HepG2 (cell line): ENCODE data around the gene MRFAP1L1. TPM values are rescaled to one million over a fixed set of nuclear protein-coding genes. Genes with fewer than 3 reads are reported as not detected.

ENCODE experiments used
- CENPBD1 ChIP-seq: sonication (generic); formaldehyde crosslinking; IDR thresholded peaks from 2 replicates; pipeline ENCODE4 v1.8.0; 2022; ENCODE audit warnings: missing genetic modification reagents, low read depth, mild to moderate bottlenecking, borderline replicate concordance
- ETV6 ChIP-seq: sonication (generic); formaldehyde crosslinking; conservative IDR thresholded peaks from 2 replicates; pipeline ENCODE4 v1.4.0; 2020; ENCODE audit warnings: missing genetic modification reagents
- HNF4G ChIP-seq, 2 experiments: sonication (generic) in 1 of 2; formaldehyde crosslinking in 1 of 2; IDR thresholded peaks; 2 replicates each; pipeline versions ENCODE4 v1.4.0 to v1.6.1; 2011 to 2020; ENCODE audit warnings: borderline replicate concordance in 2 of 2, low read depth in 2 of 2, mild to moderate bottlenecking in 2 of 2, low read length in 1 of 2, missing genetic modification reagents in 1 of 2, moderate library complexity in 1 of 2
- HNRNPK ChIP-seq: fragments of 200-400 bp; formaldehyde crosslinking; IDR thresholded peaks from 2 replicates; pipeline ENCODE4 v1.6.1; 2018; ENCODE audit warnings: low read length, low read depth, moderate library complexity, mild to moderate bottlenecking; ENCODE audit not compliant: poor library complexity, severe bottlenecking
- JUND ChIP-seq: sonication (generic); formaldehyde crosslinking; IDR thresholded peaks from 2 replicates; pipeline ENCODE4 v1.8.0; 2022; ENCODE audit warnings: mild to moderate bottlenecking, missing genetic modification reagents
- POGZ ChIP-seq: sonication (generic); formaldehyde crosslinking; IDR thresholded peaks from 2 replicates; pipeline ENCODE4 v1.4.0; 2020; ENCODE audit warnings: mild to moderate bottlenecking, missing genetic modification reagents
- SETDB1 ChIP-seq: sonication (generic); formaldehyde crosslinking; IDR thresholded peaks from 2 replicates; pipeline ENCODE4 v1.5.1; 2020; ENCODE audit warnings: missing genetic modification reagents, mild to moderate bottlenecking, borderline replicate concordance
- SOX13 ChIP-seq, 3 experiments: fragments of 450-650 bp in 1 of 3; sonication (generic) in 1 of 3; formaldehyde crosslinking in 1 of 3; IDR thresholded peaks in 2 of 3; conservative IDR thresholded peaks in 1 of 3; 2 replicates each; pipeline versions ENCODE4 v1.5.0 to v1.6.1; 2016 to 2020; ENCODE audit warnings: antibody characterized with exemption in 1 of 3, mild to moderate bottlenecking in 1 of 3, missing compliant biosample characterization in 1 of 3, missing genetic modification reagents in 1 of 3, moderate library complexity in 1 of 3
- SRY ChIP-seq: sonication (generic); formaldehyde crosslinking; IDR thresholded peaks from 2 replicates; pipeline ENCODE4 v1.8.0; 2022; ENCODE audit warnings: mild to moderate bottlenecking, missing genetic modification reagents
- TAF1 ChIP-seq: sonication (generic); formaldehyde crosslinking; IDR thresholded peaks from 2 replicates; pipeline ENCODE4 v1.4.0; 2020; ENCODE audit warnings: missing genetic modification reagents
- ZFP36L1 ChIP-seq: sonication (generic); formaldehyde crosslinking; IDR thresholded peaks from 2 replicates; pipeline ENCODE4 v1.8.0; 2022; ENCODE audit warnings: mild to moderate bottlenecking, missing genetic modification reagents, moderate library complexity
- ZFP41 ChIP-seq: sonication (generic); formaldehyde crosslinking; IDR thresholded peaks from 2 replicates; pipeline ENCODE4 v1.4.0; 2020; ENCODE audit warnings: mild to moderate bottlenecking, missing genetic modification reagents, borderline replicate concordance
- ZIK1 ChIP-seq: sonication (generic); formaldehyde crosslinking; IDR thresholded peaks from 2 replicates; pipeline ENCODE4 v1.5.0; 2020; ENCODE audit warnings: mild to moderate bottlenecking, low read depth, missing genetic modification reagents, borderline replicate concordance
- ZNF121 ChIP-seq: sonication (generic); formaldehyde crosslinking; IDR thresholded peaks from 2 replicates; pipeline ENCODE4 v1.5.0; 2020; ENCODE audit warnings: mild to moderate bottlenecking, missing genetic modification reagents
- ZNF234 ChIP-seq: sonication (generic); formaldehyde crosslinking; conservative IDR thresholded peaks from 2 replicates; pipeline ENCODE4 v1.5.1; 2020; ENCODE audit warnings: mild to moderate bottlenecking, missing genetic modification reagents
- ZNF296 ChIP-seq: sonication (generic); formaldehyde crosslinking; conservative IDR thresholded peaks from 2 replicates; pipeline ENCODE4 v1.5.0; 2020; ENCODE audit warnings: mild to moderate bottlenecking, missing genetic modification reagents
- ZNF776 ChIP-seq: sonication (generic); formaldehyde crosslinking; IDR thresholded peaks from 2 replicates; pipeline ENCODE4 v1.4.0; 2020; ENCODE audit warnings: mild to moderate bottlenecking, missing genetic modification reagents
- ZSCAN12 ChIP-seq: sonication (generic); formaldehyde crosslinking; IDR thresholded peaks from 2 replicates; pipeline ENCODE4 v1.9.0; 2021; ENCODE audit warnings: mild to moderate bottlenecking, missing genetic modification reagents
- polyA plus RNA-seq, 8 experiments: library from polyadenylated mRNA; depleted of rRNA in 3 of 8; stranded (reverse) in 7 of 8; unstranded in 1 of 8; fragments of >200 nt; fragmentation: Illumina TruSeq in 4 of 8; extraction: Trizol in 4 of 8; gene quantifications; 2 replicates each; pipeline versions ENCODE4 v1.2.1 to v1.2.3, GENCODE V29; 2011 to 2016; ENCODE audit warnings: low read depth in 4 of 8, missing spikeins in 1 of 8, mixed read lengths in 1 of 8; ENCODE audit not compliant: insufficient read depth in 1 of 8
- total RNA-seq, 5 experiments: library from RNA; depleted of rRNA; stranded (reverse); fragments of >200 nt; fragmentation: Illumina TruSeq; extraction: Trizol; gene quantifications; 2 replicates each; pipeline ENCODE4 v1.2.3, GENCODE V29; 2016; ENCODE audit warnings: low read depth in 1 of 5
- TF ChIP-seq, protein P1 (sequence below): sonication (generic); formaldehyde crosslinking; IDR thresholded peaks from 2 replicates; pipeline ENCODE4 v1.4.0; 2020; ENCODE audit warnings: missing genetic modification reagents, borderline replicate concordance
- TF ChIP-seq, protein P2 (sequence below): sonication (generic); formaldehyde crosslinking; IDR thresholded peaks from 2 replicates; pipeline ENCODE4 v1.4.0; 2020; ENCODE audit warnings: mild to moderate bottlenecking, missing genetic modification reagents
- TF ChIP-seq, protein P3 (sequence below): sonication (generic); formaldehyde crosslinking; IDR thresholded peaks from 2 replicates; pipeline ENCODE4 v1.4.0; 2020; ENCODE audit warnings: missing genetic modification reagents, borderline replicate concordance

MRFAP1L1 gene
- total and polyA plus RNA-seq, 2 of the 13 experiments (the other 11 are each of a cell fraction or from before 2014, with no cell fraction given) = 44.8 to 76.6 TPM

GRCh38 chr4:6693231-6694176 lies 16.2 kb downstream of the MRFAP1L1 start, which contains the start of gene S100P (continued):
- TF ChIP-seq, protein P1, sequence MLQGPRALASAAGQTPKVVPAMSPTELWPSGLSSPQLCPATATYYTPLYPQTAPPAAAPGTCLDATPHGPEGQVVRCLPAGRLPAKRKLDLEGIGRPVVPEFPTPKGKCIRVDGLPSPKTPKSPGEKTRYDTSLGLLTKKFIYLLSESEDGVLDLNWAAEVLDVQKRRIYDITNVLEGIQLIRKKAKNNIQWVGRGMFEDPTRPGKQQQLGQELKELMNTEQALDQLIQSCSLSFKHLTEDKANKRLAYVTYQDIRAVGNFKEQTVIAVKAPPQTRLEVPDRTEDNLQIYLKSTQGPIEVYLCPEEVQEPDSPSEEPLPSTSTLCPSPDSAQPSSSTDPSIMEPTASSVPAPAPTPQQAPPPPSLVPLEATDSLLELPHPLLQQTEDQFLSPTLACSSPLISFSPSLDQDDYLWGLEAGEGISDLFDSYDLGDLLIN (CRISPR knock-in tag) = no peak
- TF ChIP-seq HNF4G (IDR thresholded peaks at IDR 0.05; ENCODE audit: borderline replicate concordance, low read depth, low read length) (no peak), HNF4G (CRISPR knock-in tag; IDR thresholded peaks at IDR 0.05; ENCODE audit: borderline replicate concordance, low read depth) (peak; percentile 7; the same call in 1 of the 2 replicates), SETDB1 (no peak), CENPBD1 (0 out of 2 replicates have a peak, but pooled peaks have one; percentile 72), HNRNPK (no peak), SOX13 (IDR thresholded peaks at IDR 0.05) (peak; percentile 59; the same call in 1 of the 2 replicates), SOX13 (CRISPR knock-in tag; conservative IDR thresholded peaks at IDR 0.05 in 1 of 2, IDR thresholded peaks at IDR 0.05 in 1 of 2) (peak in 1 of 2 experiments; percentile 70; a peak in 2 of 4 replicates), ZNF121 (CRISPR knock-in tag) (peak; percentile 56), ETV6 (CRISPR knock-in tag) (peak; percentile 69; the same call in 1 of the 2 replicates), POGZ (CRISPR knock-in tag) (peak; percentile 62), ZNF776 (CRISPR knock-in tag) (peak; percentile 93), ZIK1 (CRISPR knock-in tag) (no peak), ZNF296 (CRISPR knock-in tag) (no peak), ZFP41 (CRISPR knock-in tag) (0 out of 2 replicates have a peak, but pooled peaks have one; percentile 36), JUND (CRISPR knock-in tag) (no peak), SRY (peak; percentile 59; the same call in 1 of the 2 replicates), TAF1 (CRISPR knock-in tag) (peak; percentile 86), ZSCAN12 (no peak), ZFP36L1 (CRISPR knock-in tag) (no peak), ZNF234 (CRISPR knock-in tag) (peak; percentile 67; the same call in 1 of the 2 replicates)
- TF ChIP-seq, protein P2, sequence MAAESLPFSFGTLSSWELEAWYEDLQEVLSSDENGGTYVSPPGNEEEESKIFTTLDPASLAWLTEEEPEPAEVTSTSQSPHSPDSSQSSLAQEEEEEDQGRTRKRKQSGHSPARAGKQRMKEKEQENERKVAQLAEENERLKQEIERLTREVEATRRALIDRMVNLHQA (CRISPR knock-in tag) = no peak
- TF ChIP-seq, protein P3, sequence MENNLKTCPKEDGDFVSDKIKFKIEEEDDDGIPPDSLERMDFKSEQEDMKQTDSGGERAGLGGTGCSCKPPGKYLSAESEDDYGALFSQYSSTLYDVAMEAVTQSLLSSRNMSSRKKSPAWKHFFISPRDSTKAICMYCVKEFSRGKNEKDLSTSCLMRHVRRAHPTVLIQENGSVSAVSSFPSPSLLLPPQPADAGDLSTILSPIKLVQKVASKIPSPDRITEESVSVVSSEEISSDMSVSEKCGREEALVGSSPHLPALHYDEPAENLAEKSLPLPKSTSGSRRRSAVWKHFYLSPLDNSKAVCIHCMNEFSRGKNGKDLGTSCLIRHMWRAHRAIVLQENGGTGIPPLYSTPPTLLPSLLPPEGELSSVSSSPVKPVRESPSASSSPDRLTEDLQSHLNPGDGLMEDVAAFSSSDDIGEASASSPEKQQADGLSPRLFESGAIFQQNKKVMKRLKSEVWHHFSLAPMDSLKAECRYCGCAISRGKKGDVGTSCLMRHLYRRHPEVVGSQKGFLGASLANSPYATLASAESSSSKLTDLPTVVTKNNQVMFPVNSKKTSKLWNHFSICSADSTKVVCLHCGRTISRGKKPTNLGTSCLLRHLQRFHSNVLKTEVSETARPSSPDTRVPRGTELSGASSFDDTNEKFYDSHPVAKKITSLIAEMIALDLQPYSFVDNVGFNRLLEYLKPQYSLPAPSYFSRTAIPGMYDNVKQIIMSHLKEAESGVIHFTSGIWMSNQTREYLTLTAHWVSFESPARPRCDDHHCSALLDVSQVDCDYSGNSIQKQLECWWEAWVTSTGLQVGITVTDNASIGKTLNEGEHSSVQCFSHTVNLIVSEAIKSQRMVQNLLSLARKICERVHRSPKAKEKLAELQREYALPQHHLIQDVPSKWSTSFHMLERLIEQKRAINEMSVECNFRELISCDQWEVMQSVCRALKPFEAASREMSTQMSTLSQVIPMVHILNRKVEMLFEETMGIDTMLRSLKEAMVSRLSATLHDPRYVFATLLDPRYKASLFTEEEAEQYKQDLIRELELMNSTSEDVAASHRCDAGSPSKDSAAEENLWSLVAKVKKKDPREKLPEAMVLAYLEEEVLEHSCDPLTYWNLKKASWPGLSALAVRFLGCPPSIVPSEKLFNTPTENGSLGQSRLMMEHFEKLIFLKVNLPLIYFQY (CRISPR knock-in tag) = no peak
